Mesothelial cell of epicardium (in vitro differentiated cells): Measurements from ENCODE around the gene TPK1. TPM values are rescaled to one million over a fixed set of nuclear protein-coding genes. Genes with fewer than 3 reads are reported as not detected.
"Not testable (repeated sequence)": the region's sequence is repeated elsewhere in the genome, so short reads cannot be mapped to it uniquely, and the experiment has no call there.

Experiments
- DNase-seq, 2 experiments: peaks; one replicate each; pipeline ENCODE4 v3.0.0; 2021; ENCODE audit warnings: low spot score in 2 of 2; ENCODE audit not compliant: unreplicated experiment in 2 of 2
- H3K27ac Mint-ChIP-seq: 2 replicates; pipeline ENCODE4 v1.8.0; 2021; ENCODE audit warnings: mixed read lengths
- H3K27me3 Mint-ChIP-seq: 2 replicates; pipeline ENCODE4 v1.8.0; 2021; ENCODE audit warnings: low read depth, mixed read lengths
- H3K36me3 Mint-ChIP-seq: 2 replicates; pipeline ENCODE4 v1.8.0; 2021; ENCODE audit warnings: mixed read lengths
- H3K4me1 Mint-ChIP-seq: 2 replicates; pipeline ENCODE4 v1.8.0; 2021; ENCODE audit warnings: mixed read lengths
- H3K4me3 Mint-ChIP-seq: 2 replicates; pipeline ENCODE4 v1.8.0; 2021; ENCODE audit warnings: mild to moderate bottlenecking, moderate library complexity, mixed read lengths
- H3K9me3 Mint-ChIP-seq: 2 replicates; pipeline ENCODE4 v1.8.0; 2021; ENCODE audit warnings: mixed read lengths
- total RNA-seq: library from RNA; stranded (reverse); gene quantifications from 3 replicates; pipeline ENCODE4 v1.2.1, GENCODE V29; 2021
- TF ChIP-seq, protein P1 (sequence below): fragments of 200-600 bp; sonication (generic); IDR thresholded peaks from one replicate; pipeline ENCODE4 v1.5.0; 2021; ENCODE audit warnings: antibody characterized with exemption; ENCODE audit not compliant: unreplicated experiment

The TPK1 gene
- total RNA-seq, 1 donor from 2014 or later: 3.3 TPM

DNA sequence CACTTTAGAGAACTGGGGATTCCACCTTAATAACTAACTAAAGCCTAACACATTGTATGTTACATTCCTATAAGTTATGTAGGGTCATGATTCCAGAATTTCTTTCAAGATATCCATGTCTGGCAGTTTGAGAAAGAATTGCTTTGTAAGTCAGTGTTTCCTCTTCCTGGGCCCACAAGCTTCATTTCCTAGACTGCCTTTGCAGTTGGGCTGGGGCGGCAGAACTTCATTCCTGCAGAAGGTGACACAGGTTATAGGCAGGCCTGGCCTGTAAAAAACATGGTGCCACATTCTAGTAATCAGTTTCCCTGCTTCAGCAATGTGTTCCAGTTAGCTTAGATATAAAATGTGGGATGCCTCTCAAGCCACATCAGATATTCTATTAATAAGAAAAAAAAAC lies 248.2 kb downstream of the TPK1 start:
- Mint-ChIP-seq H3K4me3 (no peak overlapping the region), H3K27me3 (peaks cover 6% of the 10 kb centered on the region), H3K4me1 (peaks cover 7% of the 10 kb centered on the region), H3K27ac (no peak overlapping the region), H3K36me3 (no peaks in the 10 kb centered on the region), H3K9me3 (no peaks in the 10 kb centered on the region)
- DNase-seq: no peak
- TF ChIP-seq, protein P1, sequence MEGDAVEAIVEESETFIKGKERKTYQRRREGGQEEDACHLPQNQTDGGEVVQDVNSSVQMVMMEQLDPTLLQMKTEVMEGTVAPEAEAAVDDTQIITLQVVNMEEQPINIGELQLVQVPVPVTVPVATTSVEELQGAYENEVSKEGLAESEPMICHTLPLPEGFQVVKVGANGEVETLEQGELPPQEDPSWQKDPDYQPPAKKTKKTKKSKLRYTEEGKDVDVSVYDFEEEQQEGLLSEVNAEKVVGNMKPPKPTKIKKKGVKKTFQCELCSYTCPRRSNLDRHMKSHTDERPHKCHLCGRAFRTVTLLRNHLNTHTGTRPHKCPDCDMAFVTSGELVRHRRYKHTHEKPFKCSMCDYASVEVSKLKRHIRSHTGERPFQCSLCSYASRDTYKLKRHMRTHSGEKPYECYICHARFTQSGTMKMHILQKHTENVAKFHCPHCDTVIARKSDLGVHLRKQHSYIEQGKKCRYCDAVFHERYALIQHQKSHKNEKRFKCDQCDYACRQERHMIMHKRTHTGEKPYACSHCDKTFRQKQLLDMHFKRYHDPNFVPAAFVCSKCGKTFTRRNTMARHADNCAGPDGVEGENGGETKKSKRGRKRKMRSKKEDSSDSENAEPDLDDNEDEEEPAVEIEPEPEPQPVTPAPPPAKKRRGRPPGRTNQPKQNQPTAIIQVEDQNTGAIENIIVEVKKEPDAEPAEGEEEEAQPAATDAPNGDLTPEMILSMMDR: no peak

- Mint-ChIP-seq H3K27me3 (peaks cover 15% of the 10 kb centered on the region), H3K27ac (no peak overlapping the region), H3K4me1 (peaks cover 5% of the 10 kb centered on the region), H3K36me3 (no peaks in the 10 kb centered on the region), H3K9me3 (no peaks in the 10 kb centered on the region), H3K4me3 (no peak overlapping the region)
- TF ChIP-seq, protein P1: no peak
- no peak for DNase-seq
Measured at GRCh38 chr7:144584726-144585125, 251.1 kb downstream of the TPK1 start.

DNA sequence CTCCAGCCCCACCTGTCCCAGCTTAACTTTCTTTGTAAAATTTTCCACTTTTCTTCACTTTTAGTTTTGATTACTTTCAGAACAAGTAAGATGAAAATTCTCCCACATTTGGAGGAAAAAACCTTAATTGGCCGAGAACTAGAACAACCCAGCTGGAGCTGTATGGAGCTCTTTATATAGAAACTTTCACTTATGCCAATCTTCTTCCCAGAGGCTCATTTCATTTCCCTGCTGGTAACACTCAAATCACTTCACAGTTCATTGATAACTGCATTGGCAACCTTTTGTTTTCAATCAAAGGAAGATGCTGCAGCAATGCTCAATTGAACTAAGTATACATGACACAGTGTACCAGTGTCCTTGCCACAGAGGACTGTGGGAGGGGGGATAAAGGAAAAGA lies 256.2 kb downstream of the TPK1 start:
- no peak overlapping the region for H3K4me3 Mint-ChIP-seq
- TF ChIP-seq, protein P1: no peak
- no peak overlapping the region for H3K27ac Mint-ChIP-seq
- peaks cover 21% of the 10 kb centered on the region for H3K27me3 Mint-ChIP-seq
- DNase-seq: no peak
- no peaks in the 10 kb centered on the region for H3K9me3 Mint-ChIP-seq
- no peaks in the 10 kb centered on the region for H3K36me3 Mint-ChIP-seq
- no peaks in the 10 kb centered on the region for H3K4me1 Mint-ChIP-seq

DNA sequence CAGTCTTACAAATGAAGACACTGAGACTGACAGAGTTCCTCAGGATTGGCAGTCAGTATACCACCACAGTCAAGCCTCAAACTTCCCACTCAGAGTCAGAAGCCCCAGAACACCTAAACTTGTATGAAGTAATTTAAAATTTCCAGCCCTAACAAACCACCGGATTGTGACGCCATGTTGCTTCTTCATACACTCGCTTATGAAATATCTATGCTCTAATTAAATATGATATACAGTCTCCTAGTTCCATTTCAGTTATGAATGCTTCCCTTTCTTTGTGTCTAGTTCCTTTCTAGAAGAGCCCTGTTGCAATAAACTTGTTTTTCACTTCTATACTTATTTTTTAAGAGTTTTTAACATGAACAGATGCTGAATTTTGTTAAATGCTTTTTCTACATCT lies 260.4 kb downstream of the TPK1 start:
- H3K27ac Mint-ChIP-seq: no peak overlapping the region

DNA sequence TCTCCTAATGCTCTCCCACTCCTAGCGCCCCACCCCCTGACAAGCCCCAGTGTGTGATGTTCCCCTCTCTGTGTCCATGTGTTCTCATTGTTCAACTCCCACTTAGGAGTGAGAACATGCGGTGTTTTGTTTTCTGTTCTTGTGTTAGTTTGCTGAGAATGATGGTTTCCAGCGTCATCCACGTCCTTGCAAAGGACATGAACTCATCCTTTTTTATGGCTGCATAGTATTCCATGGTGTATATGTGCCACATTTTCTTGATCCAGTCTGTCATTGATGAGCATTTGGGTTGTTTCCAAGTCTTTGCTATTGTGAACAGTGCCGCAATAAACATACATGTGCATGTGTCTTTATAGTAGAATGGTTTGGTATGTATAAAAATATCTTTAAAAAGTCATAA lies 261.1 kb downstream of the TPK1 start:
- not testable (repeated sequence) for H3K9me3 Mint-ChIP-seq, H3K4me1 Mint-ChIP-seq, H3K27ac Mint-ChIP-seq, DNase-seq, H3K27me3 Mint-ChIP-seq, H3K4me3 Mint-ChIP-seq, H3K36me3 Mint-ChIP-seq

More for the DNA sequence above, 260.4 kb downstream of the TPK1 start:
- DNase-seq: no peak
- Mint-ChIP-seq H3K4me1 (no peaks in the 10 kb centered on the region), H3K27me3 (peaks cover 6% of the 10 kb centered on the region), H3K9me3 (peaks cover 8% of the 10 kb centered on the region), H3K36me3 (no peaks in the 10 kb centered on the region), H3K4me3 (no peak overlapping the region)
- TF ChIP-seq, protein P1: no peak

GRCh38 chr7:144568233-144568632 lies 267.6 kb downstream of the TPK1 start:
- DNase-seq: no peak
- Mint-ChIP-seq H3K27me3 (no peaks in the 10 kb centered on the region), H3K4me3 (no peak overlapping the region), H3K36me3 (no peaks in the 10 kb centered on the region), H3K4me1 (no peaks in the 10 kb centered on the region), H3K9me3 (peaks cover under 1% of the 10 kb centered on the region), H3K27ac (no peak overlapping the region)
- TF ChIP-seq, protein P1: no peak
